Body of pancreas (tissue), 4 donors: ENCODE data around the gene TMEM156.

ENCODE experiments used
- POLR2A ChIP-seq, 3 donors: fragments of 450-650 bp; IDR thresholded peaks; one replicate each; pipeline ENCODE4 v1.6.1; 2016; ENCODE audit warnings: antibody characterized with exemption in 3 of 3, mild to moderate bottlenecking in 2 of 3
- TF ChIP-seq, protein P1 (sequence below), 7 experiments: fragments of 450-650 bp in 4 of 7; fragments of 200-600 bp in 3 of 7; sonication (generic) in 3 of 7; IDR thresholded peaks; one replicate each; pipeline ENCODE4 v1.5.1; 2016 to 2019; ENCODE audit warnings: antibody characterized with exemption in 7 of 7

DNA sequence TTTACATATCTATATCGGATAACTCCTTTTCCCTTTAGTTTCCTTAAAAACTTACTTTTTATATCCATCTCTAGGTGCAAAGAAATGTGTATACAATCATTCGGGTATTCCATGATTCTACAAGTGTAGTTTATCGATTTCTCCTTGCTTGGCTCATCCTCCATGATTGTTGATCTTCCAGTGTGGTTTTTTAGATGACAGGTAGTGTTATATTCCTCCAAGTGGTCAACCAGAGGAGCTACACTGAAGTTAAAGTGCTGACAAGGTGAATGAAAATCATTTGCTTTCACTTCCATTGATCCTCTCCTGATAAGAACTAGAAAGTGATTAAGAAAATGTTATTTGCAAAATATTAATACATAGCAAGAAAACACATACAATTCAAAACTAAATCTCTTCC lies 38.5 kb downstream of the TMEM156 start:
- TF ChIP-seq, protein P1, sequence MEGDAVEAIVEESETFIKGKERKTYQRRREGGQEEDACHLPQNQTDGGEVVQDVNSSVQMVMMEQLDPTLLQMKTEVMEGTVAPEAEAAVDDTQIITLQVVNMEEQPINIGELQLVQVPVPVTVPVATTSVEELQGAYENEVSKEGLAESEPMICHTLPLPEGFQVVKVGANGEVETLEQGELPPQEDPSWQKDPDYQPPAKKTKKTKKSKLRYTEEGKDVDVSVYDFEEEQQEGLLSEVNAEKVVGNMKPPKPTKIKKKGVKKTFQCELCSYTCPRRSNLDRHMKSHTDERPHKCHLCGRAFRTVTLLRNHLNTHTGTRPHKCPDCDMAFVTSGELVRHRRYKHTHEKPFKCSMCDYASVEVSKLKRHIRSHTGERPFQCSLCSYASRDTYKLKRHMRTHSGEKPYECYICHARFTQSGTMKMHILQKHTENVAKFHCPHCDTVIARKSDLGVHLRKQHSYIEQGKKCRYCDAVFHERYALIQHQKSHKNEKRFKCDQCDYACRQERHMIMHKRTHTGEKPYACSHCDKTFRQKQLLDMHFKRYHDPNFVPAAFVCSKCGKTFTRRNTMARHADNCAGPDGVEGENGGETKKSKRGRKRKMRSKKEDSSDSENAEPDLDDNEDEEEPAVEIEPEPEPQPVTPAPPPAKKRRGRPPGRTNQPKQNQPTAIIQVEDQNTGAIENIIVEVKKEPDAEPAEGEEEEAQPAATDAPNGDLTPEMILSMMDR (IDR thresholded peaks at IDR 0.05) = no peak
- TF ChIP-seq POLR2A (IDR thresholded peaks at IDR 0.05) = no peak
